GM18498 (cell line): ENCODE measurements around the gene ADAMTS3.
"Not testable (repeated sequence)": the region's sequence is repeated elsewhere in the genome, so short reads cannot be mapped to it uniquely, and the experiment has no call there.

Source experiments
- ATAC-seq: cut with Tn5 transposase; IDR thresholded peaks from one replicate; pipeline ENCODE4 v1.9.1; 2021; ENCODE audit warnings: mild to moderate bottlenecking, moderate library complexity; ENCODE audit not compliant: unreplicated experiment

The ADAMTS3 gene

DNA sequence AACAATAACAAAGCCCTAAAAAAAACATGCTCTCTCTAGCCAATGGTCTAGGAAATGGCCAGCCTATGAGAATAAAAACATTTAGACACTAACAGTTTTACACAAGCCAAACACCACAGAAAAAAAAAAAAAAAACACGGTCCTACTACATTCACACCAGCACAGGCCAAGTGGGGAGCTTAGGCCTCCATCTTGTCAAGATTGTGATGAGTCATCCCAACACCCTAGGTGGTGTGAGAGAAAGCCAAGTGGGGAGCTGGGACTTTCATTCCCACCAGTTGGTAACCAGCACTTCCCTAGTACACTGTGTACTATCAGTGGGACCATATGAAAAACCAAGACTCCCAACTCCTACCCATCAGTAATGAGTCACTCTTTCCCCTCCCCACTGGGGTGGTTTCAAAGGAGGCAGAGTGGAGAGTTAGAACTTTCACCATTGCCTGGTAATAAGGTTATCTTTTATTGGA lies 95.6 kb downstream of the ADAMTS3 start:
- no peak for ATAC-seq

DNA sequence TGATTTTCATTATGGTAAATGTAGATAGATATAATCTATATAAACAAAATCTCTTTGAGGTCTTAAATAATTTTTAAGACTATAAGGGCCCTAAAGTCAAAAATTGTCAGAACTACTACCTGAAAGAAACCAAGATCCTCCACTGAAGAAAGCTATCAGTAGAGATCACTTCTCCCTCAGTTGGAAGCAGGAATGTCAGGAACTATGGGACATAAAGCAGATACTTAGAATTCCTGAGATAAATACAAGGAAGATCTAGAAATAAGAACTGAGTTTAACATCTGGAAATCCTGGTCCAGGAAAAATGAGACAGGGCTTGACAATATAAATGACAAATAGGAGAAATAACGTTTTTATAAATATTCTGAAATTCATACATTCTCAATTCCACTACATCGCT lies 97.2 kb downstream of the ADAMTS3 start:
- ATAC-seq = no peak

DNA sequence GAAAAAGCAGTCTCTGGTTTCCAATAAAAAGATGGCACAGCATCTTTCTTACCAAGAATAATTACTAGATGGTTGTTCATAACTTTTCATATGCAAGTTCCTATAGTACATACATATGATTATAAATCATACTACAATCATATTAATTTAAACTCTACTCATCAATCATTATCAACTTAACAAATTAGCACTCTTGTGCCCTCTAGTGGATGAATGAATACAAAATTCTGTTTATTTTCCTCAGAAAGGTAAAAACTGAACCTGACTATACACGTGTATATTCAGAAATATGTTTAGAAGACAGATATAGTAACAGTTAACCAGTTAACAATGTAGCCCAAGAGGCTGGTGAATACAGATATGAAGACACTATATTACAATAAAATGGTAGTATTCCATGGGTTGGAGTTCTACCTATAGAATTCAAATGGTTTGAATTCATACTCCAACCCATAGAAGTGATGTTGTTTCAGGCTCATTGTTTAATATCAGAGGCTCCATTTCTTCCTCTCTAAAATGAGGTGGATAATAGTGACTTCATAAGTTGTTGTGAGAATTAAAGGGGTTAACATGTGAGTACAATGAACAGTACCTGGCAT lies 100.0 kb downstream of the ADAMTS3 start:
- ATAC-seq = no peak

DNA sequence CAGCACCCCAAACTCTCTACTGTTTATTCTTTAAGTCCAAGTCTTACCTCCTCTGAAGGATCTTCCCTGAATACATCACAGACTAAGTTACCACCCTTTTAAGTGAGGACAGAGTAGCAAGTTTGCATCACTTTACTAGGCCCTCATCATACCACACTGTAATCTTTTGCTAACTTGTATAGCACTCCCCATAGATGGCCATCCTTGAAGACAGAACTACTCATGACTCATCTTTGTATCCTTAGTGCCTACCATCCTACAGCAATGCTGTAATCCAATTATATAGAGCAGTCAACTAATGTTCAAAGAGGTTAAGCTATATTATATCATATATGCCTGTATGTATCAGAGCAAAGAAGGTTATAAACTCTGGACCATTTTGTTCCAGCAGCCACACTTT lies 101.4 kb downstream of the ADAMTS3 start:
- no peak for ATAC-seq

DNA sequence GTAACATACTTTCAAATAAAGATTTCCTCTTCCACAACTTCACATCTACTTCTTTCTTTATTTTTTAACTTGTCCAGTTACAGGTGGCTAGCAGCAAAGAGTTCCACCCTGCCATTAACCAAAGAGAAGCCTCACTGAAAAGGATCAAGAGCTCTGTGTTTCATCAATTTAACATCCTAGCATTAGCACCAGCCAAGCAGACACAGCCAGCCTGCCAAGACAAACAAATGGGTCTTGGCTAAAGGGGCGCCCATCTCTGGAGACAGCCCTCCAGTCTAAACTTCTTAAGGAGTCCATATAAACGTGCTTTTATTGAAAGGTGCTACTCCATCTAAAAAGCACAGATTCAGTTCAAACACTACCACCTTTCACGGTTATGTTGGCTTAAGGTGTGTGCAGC lies 105.3 kb downstream of the ADAMTS3 start:
- no peak for ATAC-seq

DNA sequence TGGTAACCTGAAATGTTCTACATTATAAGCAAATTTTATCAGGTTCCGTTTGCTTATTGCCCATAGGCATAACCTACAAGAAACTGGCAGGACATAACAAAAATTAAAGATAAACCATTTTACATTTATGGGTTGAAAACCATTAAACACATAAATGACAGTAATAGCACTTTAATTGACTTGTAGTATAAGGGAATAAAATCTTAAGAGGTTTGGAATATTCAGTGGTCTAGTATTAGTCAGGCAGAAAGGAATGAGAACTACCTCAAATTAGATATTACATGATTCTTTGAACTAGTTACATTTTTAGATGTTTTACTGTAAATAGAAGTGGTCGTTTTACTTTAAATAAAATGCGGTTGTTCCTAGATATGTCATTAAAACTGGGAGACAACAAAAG lies 111.9 kb downstream of the ADAMTS3 start:
- no peak for ATAC-seq

DNA sequence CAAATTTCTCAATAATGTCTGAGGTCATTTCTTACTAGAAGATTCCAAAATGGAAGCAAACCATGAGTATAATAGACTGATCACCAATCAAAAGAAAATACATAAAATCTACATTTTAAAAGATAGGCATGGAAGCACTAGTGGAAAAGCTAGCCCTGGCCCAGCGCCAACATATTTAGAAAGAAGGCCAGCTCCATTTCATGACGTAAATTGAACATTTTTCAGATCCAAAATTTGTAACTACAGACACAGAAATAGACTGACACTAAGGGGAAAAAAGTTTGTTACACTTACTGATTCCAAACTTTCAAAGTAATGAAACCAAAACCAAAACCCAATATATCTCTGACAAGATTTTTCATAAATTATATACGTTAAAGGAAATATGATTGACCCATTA lies 117.7 kb downstream of the ADAMTS3 start:
- no peak for ATAC-seq

DNA sequence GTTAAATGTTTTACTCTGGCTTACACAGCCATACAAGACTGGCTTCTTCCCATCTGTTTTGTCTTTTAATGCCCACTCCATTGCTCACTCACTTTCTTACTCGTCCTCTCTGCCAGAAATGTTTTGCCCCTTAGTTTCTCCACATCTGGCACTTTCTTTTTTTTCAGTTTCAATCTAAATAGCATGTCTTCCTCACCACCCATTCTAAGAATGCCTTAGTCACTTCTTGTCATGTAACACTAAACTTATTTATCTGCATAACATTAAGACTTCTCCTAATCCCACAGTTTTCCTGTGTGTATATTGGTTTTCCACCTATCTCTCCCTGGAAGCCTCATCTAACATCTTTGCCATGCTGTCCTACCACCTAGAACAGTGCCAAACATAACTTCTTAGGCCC lies 119.3 kb downstream of the ADAMTS3 start:
- no peak for ATAC-seq

DNA sequence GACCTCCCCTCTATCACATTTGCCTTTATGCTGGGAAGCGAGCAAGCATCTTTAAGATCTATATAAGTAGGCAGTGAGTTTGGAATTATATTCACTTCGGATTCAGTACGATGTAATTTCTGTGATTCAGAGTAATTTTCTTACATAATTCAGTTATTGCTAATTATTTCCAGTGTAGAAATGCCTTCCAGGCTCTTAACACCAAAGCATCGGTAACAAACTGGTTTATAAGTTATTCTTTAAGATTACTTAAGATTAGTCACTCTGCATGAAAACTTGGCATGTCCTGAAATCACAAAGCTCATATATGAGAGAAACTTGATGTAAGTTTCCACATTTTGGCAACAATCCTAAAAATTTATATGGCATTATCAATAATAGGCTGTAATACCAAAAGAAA lies 120.8 kb downstream of the ADAMTS3 start:
- ATAC-seq = no peak

DNA sequence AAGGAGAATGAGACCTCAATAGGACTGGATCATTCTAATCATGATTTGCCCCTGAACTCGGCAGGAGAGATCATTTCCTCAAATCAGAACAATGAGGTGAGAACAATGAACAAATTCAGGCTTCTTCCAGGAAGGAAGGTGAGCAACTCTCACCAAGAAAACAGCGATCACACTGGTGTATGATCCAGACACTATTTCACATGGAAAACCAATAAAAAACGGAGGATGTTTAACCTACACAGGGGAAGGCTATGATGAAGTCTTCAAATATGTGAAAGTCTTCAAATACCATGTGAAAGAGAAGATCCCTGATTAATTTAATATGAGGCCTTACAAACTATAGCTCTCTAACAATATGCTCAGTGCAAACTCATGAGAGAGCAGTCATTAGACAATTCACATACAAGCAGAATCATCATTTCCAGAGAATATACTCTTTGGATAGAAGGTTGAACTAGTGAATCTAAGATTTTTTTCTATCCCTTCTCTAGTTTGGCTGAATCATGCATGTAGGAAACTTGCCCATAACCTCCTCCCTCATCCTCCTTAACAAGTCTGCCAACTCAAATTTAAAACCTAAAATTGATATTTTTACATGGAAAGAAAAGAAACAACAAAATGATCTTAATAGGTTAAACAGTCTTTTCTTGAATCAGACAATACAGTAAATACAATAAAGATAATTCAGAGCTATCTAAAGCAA lies 122.5 kb downstream of the ADAMTS3 start:
- no peak for ATAC-seq

DNA sequence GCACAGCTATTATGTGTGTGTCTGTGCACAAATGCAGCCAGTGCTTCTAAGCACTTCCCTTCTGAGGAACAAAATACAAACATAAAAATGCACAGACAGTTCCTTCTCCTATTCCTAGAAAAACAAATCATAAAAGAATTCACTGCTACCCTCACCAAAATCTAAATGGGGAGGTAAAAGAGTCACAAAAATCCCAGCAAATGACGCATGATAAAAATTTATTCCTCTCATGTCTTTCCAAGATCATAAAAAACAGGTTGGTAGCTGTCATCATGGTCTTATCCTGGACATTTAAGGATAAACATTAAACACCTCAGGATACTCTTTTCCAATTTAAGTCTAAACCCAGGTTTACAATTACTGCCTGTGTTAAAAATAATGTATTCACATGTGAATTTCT lies 124.9 kb downstream of the ADAMTS3 start:
- no peak for ATAC-seq

DNA sequence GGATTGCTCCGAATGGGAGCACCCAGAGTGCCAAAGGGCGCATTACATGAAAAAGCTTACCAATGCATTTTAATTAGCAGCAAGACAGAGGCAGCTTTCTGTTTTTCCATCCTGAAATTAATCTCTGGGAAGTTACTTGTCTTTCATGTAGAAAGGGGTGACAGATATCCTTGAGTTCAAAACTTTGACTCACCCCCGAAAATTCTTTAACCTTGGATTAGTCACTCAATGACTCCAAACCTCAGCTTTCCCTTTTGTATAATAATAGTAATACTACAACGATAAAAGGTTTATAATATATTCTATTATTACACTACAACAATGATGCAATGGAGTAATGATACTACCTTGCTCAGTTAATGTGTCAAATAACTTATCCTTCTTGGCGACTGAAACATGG lies 126.3 kb downstream of the ADAMTS3 start:
- ATAC-seq = no peak

DNA sequence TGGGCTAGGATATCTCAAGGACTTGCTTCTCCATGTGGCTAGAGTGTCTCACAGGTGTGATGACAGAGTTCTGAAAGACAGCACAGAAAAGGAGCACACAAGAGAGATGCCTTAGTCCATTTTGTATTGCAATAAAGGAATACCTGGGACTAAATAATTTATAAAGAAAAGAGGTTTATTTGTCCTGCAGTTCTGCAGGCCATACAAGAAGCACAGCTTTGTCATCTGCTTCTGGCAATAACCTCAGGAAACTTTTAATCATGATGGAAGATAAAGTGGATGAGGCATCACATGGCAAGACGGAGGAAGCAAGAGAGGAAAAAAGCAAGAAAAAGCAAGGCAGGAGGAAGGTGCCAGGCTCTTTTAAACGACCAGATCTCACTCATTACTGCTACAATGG lies 126.9 kb downstream of the ADAMTS3 start:
- ATAC-seq = no peak

DNA sequence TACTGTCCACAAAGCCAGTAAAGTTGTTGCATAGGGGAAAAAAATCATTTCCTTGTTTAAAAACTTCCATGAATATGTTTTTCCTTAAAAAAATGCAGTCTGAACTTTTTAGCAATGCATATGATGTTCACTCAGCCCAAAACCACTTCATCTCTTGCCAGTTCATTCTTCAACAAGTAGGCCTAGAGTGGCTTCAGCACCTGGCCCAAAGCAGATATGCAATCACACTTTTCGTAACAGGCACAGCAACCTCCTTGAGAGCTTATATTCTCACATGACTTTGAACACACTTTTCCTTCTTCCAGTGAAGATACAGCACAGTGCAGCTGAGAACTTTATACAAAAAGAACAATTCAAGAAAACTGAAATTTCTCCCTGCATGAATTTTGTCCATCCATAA lies 128.6 kb downstream of the ADAMTS3 start:
- no peak for ATAC-seq

DNA sequence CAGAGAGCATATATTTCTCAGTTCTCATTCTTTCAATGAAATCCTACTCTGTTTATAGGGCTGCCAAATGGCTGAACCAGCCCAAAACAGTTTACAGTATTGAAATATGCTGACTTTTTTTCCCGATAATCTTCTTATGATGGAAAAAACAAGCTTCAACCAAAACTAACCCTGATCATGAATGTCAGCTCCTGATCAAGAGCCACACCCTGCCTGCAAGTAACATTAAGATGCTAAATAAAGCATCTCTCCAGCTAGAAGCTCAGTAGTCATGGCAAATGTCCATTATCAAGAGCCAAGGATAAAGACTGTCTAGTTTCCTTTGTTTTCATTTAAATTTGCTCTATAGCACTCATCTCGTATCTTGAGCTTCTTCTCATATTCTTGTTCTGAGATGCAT lies 136.0 kb downstream of the ADAMTS3 start:
- no peak for ATAC-seq

DNA sequence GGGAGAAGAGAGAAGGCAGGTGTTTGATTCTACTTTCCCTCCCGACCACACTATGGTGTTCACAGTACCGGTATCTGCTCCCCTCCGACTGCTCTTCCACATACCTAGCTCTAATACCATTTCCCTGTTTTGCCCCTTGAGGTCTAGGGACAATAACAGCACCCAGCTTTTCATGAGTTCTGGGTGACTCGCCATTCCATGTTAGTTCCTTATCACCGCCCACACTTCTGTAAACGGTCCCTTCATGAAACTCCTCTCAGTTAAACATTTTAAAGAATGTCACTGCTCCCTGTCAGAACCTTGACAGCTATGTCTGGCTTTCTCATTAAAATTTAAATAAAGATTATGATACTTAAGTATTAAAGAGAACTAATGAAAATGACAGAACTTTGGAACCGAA lies 136.7 kb downstream of the ADAMTS3 start:
- ATAC-seq = no peak

DNA sequence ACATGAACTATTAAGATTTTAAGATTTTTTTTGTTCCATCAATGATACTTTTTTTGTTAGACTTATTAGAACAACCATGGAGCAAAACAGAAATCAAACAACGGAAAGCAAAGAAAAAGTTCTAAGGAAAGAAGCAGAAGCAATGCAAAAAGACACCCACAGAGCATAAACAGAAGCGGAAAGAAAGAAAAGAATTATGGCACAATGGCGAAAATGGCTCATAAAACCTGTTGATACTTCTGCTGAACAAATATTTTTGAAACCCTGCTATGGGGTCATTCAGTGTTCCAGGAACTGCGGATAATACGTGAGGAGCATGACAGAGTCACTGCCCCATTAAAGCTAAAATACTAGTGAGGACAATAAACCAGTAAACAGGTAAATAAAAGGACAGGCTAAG lies 138.0 kb downstream of the ADAMTS3 start:
- ATAC-seq = no peak

DNA sequence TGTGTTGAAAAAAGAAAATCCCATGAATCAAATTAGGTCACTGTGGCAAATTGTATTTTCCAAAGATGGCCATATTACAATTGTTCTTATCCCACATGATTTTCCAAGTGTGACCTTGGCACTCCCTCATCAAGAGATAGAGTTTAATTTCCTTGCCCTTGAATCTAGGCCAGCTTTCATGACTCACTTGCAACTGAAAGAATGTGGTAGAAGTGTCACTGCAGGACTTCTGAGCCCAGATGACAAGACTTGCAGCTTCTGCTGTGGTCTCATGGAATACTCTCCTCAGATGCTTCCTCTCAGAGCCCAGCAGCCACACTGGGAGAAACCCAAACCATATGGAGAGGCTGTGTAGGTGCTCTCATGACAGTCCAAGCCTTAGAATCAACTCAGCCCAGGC lies 139.0 kb downstream of the ADAMTS3 start:
- ATAC-seq = no peak

DNA sequence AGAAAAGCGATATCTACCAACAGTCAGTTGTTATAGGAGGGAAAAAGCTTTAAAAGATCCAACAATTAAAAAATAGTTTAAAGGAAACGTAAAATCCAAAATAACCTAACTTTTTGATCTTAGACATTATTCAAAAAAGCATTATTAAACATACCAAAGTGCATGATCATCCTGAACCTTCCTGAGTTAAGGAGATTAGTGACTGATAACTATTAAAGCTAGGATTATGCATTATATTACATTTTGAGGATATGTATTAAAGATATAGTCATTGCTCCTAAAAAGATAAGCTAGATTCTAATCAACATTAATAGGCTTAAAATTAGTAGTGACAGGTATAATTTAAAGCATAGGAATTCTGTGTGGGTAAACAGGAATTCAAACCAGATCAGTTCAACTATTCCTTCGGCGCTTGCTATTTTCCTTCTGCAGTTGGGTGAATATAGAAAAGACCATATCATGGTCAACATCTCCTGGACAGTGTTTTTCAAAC lies 139.6 kb downstream of the ADAMTS3 start:
- no peak for ATAC-seq

DNA sequence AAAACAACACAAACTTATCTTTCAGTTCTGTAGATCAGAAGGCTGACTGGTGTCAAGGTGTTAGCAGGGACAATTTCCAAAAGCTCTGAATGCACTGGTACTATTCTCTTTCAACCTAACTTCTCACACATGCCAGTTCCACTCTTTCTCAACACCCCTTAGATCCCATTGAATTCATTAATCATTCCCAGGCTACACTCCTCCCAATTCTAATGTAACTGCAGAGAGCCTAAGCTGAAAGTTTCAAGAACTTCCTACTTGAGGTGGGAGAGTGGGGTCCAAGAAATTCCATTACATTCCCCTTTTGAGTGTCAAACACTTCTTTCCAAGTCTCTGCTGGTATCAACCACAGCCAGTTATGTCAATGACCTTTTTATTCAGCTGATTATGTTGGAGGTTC lies 142.0 kb downstream of the ADAMTS3 start:
- ATAC-seq = no peak

DNA sequence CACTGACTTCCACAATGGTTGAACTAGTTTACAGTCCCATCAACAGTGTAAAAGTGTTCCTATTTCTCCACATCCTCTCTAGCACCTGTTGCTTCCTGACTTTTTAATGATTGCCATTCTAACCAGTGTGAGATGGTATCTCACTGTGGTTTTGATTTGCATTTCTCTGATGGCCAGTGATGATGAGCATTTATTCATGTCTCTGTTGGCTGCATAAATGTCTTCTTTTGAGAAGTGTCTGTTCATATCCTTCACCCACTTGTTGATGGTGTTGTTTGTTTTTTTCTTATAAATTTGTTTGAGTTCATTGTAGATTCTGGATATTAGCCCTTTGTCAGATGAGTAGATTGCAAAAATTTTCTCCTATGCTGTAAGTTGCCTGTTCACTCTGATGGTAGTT lies 143.1 kb downstream of the ADAMTS3 start:
- ATAC-seq = not testable (repeated sequence)

DNA sequence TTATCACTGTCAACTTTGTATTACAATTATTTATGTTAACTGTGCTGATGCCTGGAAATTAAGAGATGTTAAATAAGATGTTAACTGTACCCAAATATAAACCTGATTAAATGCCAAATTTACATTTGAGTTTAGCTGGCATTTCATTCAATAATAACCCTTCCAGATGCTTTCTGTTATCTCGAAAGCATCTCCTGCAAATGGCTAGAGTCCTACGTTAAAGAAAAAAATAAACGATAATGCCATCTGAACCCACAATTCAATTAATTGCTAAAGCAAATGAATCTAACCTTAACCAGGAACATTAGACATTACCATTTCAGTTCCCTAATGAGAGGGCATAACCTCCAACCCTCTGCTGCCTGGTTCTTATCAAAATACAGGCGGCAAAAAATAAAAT lies 145.0 kb downstream of the ADAMTS3 start:
- no peak for ATAC-seq

DNA sequence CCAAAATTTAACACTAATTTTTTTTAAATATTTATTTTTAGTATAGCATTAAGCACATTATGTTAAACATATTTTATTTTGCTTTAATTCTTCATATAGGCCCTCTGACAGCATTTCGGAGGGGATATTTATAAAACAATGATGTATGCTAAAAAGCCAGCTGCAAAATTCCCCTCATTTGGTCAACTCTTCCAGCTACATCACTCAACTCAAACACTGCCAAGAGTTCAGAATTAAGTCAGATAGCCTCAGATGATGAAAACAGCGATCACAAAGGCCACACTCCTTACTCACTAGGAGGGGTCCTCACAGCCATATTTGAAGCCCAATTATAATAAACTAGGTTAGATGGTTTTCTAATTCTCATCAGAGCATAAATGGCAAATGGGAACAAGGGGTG lies 146.6 kb downstream of the ADAMTS3 start:
- ATAC-seq = no peak
